Ishikawa (cell line): ENCODE results near the gene JMJD7.

Experiments used
- EP300 ChIP-seq: IDR thresholded peaks from 2 replicates; pipeline ENCODE4 v1.6.1; 2012; ENCODE audit warnings: borderline replicate concordance
- FOXM1 ChIP-seq: IDR thresholded peaks from 2 replicates; pipeline ENCODE4 v1.6.1; 2012; ENCODE audit warnings: low read depth, borderline replicate concordance
- NFIC ChIP-seq: IDR thresholded peaks from 2 replicates; pipeline ENCODE4 v1.6.1; 2012
- REST ChIP-seq: IDR thresholded peaks from 2 replicates; pipeline ENCODE4 v1.6.1; 2012; ENCODE audit warnings: low read depth, mild to moderate bottlenecking
- TCF12 ChIP-seq: IDR thresholded peaks from 2 replicates; pipeline ENCODE4 v1.6.1; 2012; ENCODE audit warnings: low read depth
- YY1 ChIP-seq: IDR thresholded peaks from 2 replicates; pipeline ENCODE4 v1.6.1; 2012; ENCODE audit warnings: low read depth
- ZBTB7A ChIP-seq: IDR thresholded peaks from 2 replicates; pipeline ENCODE4 v1.6.1; 2012; ENCODE audit warnings: low read depth

GRCh38 chr15:41812820-41813375 lies 15.0 kb upstream of the JMJD7 start:
- TF ChIP-seq EP300 = no peak
- TF ChIP-seq ZBTB7A = no peak
- no peak for TF ChIP-seq FOXM1
- no peak for TF ChIP-seq NFIC
- TF ChIP-seq TCF12 = no peak
- TF ChIP-seq YY1 = no peak
- no peak for TF ChIP-seq REST
